Measurements from ENCODE around the gene HERC6.

- TF ChIP-seq CTCF (IDR thresholded peaks at IDR 0.05; ENCODE audit: low read length) (no peak), EZH2 (optimal IDR thresholded peaks at IDR 0.05; ENCODE audit: low read depth, low read length) (no peak)
Observed at GRCh38 chr4:88360256-88360655, 18.4 kb upstream of the HERC6 start.

Measured in MM.1S (cell line).